GM23338 (cell line): ENCODE results near the gene MKNK2. TPM values are rescaled to one million over a fixed set of nuclear protein-coding genes. Genes with fewer than 3 reads are reported as not detected.

Source experiments
- ATAC-seq: fragments of 200-7000 bp; cut with Tn5 transposase; 3 replicates; pipeline ENCODE4 v1.9.1; 2020
- DNase-seq: peaks from one replicate; pipeline ENCODE4 v3.0.0-alpha.2; 2015; ENCODE audit warnings: low spot score
- H2AFZ ChIP-seq: fragments of 200-600 bp; sonication (generic); 2 replicates; pipeline ENCODE4 v1.8.0; 2016; ENCODE audit warnings: antibody characterized with exemption, mild to moderate bottlenecking, moderate library complexity
- H3F3A ChIP-seq: fragments of 200-600 bp; sonication (generic); replicated peaks from 2 replicates; pipeline ENCODE4 v1.8.0; 2017; ENCODE audit warnings: antibody characterized with exemption, mixed run types, low read depth
- H3K27ac ChIP-seq: fragments of 200-600 bp; sonication (generic); 2 replicates; pipeline ENCODE4 v1.6.1; 2016; ENCODE audit warnings: low read depth
- H3K27me3 ChIP-seq: fragments of 200-600 bp; sonication (generic); 2 replicates; pipeline ENCODE4 v1.8.0; 2016; ENCODE audit warnings: mild to moderate bottlenecking, mixed run types, moderate library complexity; ENCODE audit not compliant: insufficient read depth
- H3K36me3 ChIP-seq: fragments of 200-600 bp; sonication (generic); 2 replicates; pipeline ENCODE4 v1.8.0; 2016; ENCODE audit warnings: mild to moderate bottlenecking; ENCODE audit not compliant: insufficient read depth
- H3K4me1 ChIP-seq: fragments of 200-600 bp; sonication (generic); 2 replicates; pipeline ENCODE4 v1.8.0; 2016; ENCODE audit warnings: mild to moderate bottlenecking, moderate library complexity; ENCODE audit not compliant: insufficient read depth
- H3K4me2 ChIP-seq: fragments of 200-600 bp; sonication (generic); 2 replicates; pipeline ENCODE4 v1.7.1; 2017; ENCODE audit warnings: mixed run types
- H3K4me3 ChIP-seq: fragments of 200-600 bp; sonication (generic); 2 replicates; pipeline ENCODE4 v1.6.1; 2016; ENCODE audit warnings: mixed run types
- H3K79me2 ChIP-seq: fragments of 200-600 bp; sonication (generic); replicated peaks from 2 replicates; pipeline ENCODE4 v1.8.0; 2017; ENCODE audit warnings: mild to moderate bottlenecking; ENCODE audit not compliant: insufficient read depth
- H3K9me2 ChIP-seq: fragments of 200-600 bp; sonication (generic); 2 replicates; pipeline ENCODE4 v1.8.0; 2017; ENCODE audit not compliant: insufficient read depth
- H4K20me1 ChIP-seq: fragments of 200-600 bp; sonication (generic); replicated peaks from 2 replicates; pipeline ENCODE4 v1.8.0; 2017; ENCODE audit warnings: mild to moderate bottlenecking; ENCODE audit not compliant: insufficient read depth
- H3K27ac Mint-ChIP-seq: 2 replicates; pipeline ENCODE4 v1.8.0; 2020; ENCODE audit warnings: inconsistent platforms, mild to moderate bottlenecking, moderate library complexity, mixed read lengths
- H3K27me3 Mint-ChIP-seq: 3 replicates; pipeline ENCODE4 v1.8.0; 2022; ENCODE audit warnings: low read depth, mild to moderate bottlenecking, moderate library complexity, mixed read lengths, inconsistent platforms; ENCODE audit not compliant: insufficient read depth, poor library complexity
- H3K36me3 Mint-ChIP-seq: 3 replicates; pipeline ENCODE4 v1.8.0; 2021; ENCODE audit warnings: low read depth, mild to moderate bottlenecking, inconsistent platforms, moderate library complexity, mixed read lengths
- H3K4me1 Mint-ChIP-seq: 3 replicates; pipeline ENCODE4 v1.8.0; 2020; ENCODE audit warnings: mild to moderate bottlenecking, inconsistent platforms, mixed read lengths
- H3K4me3 Mint-ChIP-seq: 3 replicates; pipeline ENCODE4 v1.8.0; 2021; ENCODE audit warnings: moderate library complexity, mild to moderate bottlenecking, inconsistent platforms, mixed read lengths
- H3K9me3 Mint-ChIP-seq: 3 replicates; pipeline ENCODE4 v1.8.0; 2020; ENCODE audit warnings: moderate library complexity, mild to moderate bottlenecking, inconsistent platforms, mixed read lengths
- CREB1 ChIP-seq: fragments of 250-450 bp; sonication (Bioruptor Pico); IDR thresholded peaks from 2 replicates; pipeline ENCODE4 v1.5.0; 2020; ENCODE audit warnings: low read depth, mild to moderate bottlenecking, moderate library complexity
- ETS1 ChIP-seq: IDR thresholded peaks from 2 replicates; pipeline ENCODE4 v1.6.1; 2016; ENCODE audit warnings: antibody characterized with exemption
- EZH2 ChIP-seq: fragments of 200-600 bp; sonication (generic); IDR thresholded peaks from one replicate; pipeline ENCODE4 v1.8.0; 2017; ENCODE audit warnings: antibody characterized with exemption, mild to moderate bottlenecking, low read depth; ENCODE audit not compliant: unreplicated experiment
- EZH2phosphoT487 ChIP-seq: fragments of 200-600 bp; sonication (generic); IDR thresholded peaks from one replicate; pipeline ENCODE4 v1.8.1; 2018; ENCODE audit warnings: antibody characterized with exemption; ENCODE audit not compliant: unreplicated experiment
- JUNB ChIP-seq: IDR thresholded peaks from one replicate; pipeline ENCODE4 v1.6.1; 2016; ENCODE audit warnings: antibody characterized with exemption; ENCODE audit not compliant: unreplicated experiment
- NANOG ChIP-seq: IDR thresholded peaks from 2 replicates; pipeline ENCODE4 v1.6.1; 2016; ENCODE audit warnings: antibody characterized with exemption, borderline replicate concordance
- POLR2AphosphoS5 ChIP-seq: IDR thresholded peaks from 2 replicates; pipeline ENCODE4 v1.6.1; 2016; ENCODE audit warnings: antibody characterized with exemption, low read depth
- STAT1 ChIP-seq: IDR thresholded peaks from one replicate; pipeline ENCODE4 v1.6.1; 2016; ENCODE audit warnings: antibody characterized with exemption; ENCODE audit not compliant: unreplicated experiment
- ZNF114 ChIP-seq: fragments of 250-450 bp; sonication (Bioruptor Pico); IDR thresholded peaks from 2 replicates; pipeline ENCODE4 v1.5.0; 2020; ENCODE audit warnings: mild to moderate bottlenecking, moderate library complexity
- ZNF331 ChIP-seq: fragments of 250-450 bp; sonication (Bioruptor Pico); IDR thresholded peaks from 2 replicates; pipeline ENCODE4 v1.5.0; 2020; ENCODE audit warnings: low read depth, mild to moderate bottlenecking, moderate library complexity
- polyA plus RNA-seq: library from polyadenylated mRNA; unstranded; fragments of >200 nt; fragmentation: Nextera tagmentation; extraction: Ambion mirVana; gene quantifications from 2 replicates; pipeline ENCODE4 v1.2.1, GENCODE V29; 2016
- total RNA-seq: library from RNA; depleted of rRNA; stranded (reverse); fragments of >200 nt; shearing (Covaris generic); gene quantifications from 2 replicates; pipeline ENCODE4 v1.2.3, GENCODE V29; 2014
- TF ChIP-seq, protein P1 (sequence below): IDR thresholded peaks from one replicate; pipeline ENCODE4 v1.6.1; 2018; ENCODE audit warnings: antibody characterized with exemption; ENCODE audit not compliant: unreplicated experiment
- TF ChIP-seq, protein P2 (sequence below), 2 experiments: fragments of 200-600 bp in 1 of 2; sonication (generic) in 1 of 2; conservative IDR thresholded peaks; 2 replicates each; pipeline versions ENCODE4 v1.5.1 to v1.6.1; 2016 to 2017; ENCODE audit warnings: antibody characterized with exemption in 2 of 2, low read depth in 2 of 2, mild to moderate bottlenecking in 2 of 2, moderate library complexity in 1 of 2
- TF ChIP-seq, protein P3 (sequence below): fragments of 250-450 bp; sonication (Bioruptor Pico); IDR thresholded peaks from 2 replicates; pipeline ENCODE4 v1.5.0; 2020; ENCODE audit warnings: mild to moderate bottlenecking, moderate library complexity

Gene MKNK2
- total and polyA plus RNA-seq, 2 experiments from 2014 or later, result 71.0 to 159 TPM

DNA sequence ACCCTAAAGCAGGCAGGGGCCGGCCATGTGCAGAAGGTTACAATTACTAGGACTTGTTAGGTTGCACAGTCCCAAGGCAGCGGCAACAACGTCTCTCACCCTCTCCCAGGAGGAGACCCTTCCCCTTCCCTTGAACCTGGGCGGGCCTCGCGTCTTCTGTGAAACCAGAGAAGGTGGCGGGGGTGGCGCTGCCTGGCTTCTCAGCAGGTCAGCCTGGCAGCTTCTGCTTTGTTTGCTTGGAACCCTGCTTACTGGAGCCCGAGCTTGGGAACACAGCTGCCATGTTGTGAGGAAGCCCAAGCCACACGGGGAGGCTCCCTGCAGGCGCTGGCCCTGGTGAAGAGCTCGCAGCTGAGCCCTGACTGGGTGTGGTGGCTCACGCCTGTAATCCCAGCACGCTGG is 15.5 kb downstream of the MKNK2 start:
- Histone ChIP-seq H4K20me1 (peaks cover 6% of the 10 kb centered on the region), H3K27ac (peak overlapping the region; percentile 91), H3K27me3 (no peaks in the 10 kb centered on the region), H3K4me3 (peak overlapping the region; percentile 35; the same call in 1 of the 2 replicates), H3K4me1 (no peaks in the 10 kb centered on the region; the same call in 1 of the 2 replicates), H3K9me2 (no peaks in the 10 kb centered on the region), H3K36me3 (peaks cover 2% of the 10 kb centered on the region; the same call in 1 of the 2 replicates), H3F3A (peaks cover 17% of the 10 kb centered on the region), H3K79me2 (no peaks in the 10 kb centered on the region), H3K4me2 (peak overlapping the region; percentile 66), H2AFZ (no peak overlapping the region)
- Mint-ChIP-seq H3K36me3 (peaks cover 13% of the 10 kb centered on the region; the same call in 2 of the 3 replicates), H3K27me3 (peaks cover 19% of the 10 kb centered on the region), H3K9me3 (peaks cover 10% of the 10 kb centered on the region; the same call in 2 of the 3 replicates), H3K27ac (peak overlapping the region; percentile 84; the same call in 1 of the 2 replicates), H3K4me1 (peaks cover 18% of the 10 kb centered on the region), H3K4me3 (no peak overlapping the region)
- no peak for TF ChIP-seq ZNF114 (CRISPR knock-in tag)
- no peak for TF ChIP-seq CREB1 (CRISPR knock-in tag)
- TF ChIP-seq, protein P1, sequence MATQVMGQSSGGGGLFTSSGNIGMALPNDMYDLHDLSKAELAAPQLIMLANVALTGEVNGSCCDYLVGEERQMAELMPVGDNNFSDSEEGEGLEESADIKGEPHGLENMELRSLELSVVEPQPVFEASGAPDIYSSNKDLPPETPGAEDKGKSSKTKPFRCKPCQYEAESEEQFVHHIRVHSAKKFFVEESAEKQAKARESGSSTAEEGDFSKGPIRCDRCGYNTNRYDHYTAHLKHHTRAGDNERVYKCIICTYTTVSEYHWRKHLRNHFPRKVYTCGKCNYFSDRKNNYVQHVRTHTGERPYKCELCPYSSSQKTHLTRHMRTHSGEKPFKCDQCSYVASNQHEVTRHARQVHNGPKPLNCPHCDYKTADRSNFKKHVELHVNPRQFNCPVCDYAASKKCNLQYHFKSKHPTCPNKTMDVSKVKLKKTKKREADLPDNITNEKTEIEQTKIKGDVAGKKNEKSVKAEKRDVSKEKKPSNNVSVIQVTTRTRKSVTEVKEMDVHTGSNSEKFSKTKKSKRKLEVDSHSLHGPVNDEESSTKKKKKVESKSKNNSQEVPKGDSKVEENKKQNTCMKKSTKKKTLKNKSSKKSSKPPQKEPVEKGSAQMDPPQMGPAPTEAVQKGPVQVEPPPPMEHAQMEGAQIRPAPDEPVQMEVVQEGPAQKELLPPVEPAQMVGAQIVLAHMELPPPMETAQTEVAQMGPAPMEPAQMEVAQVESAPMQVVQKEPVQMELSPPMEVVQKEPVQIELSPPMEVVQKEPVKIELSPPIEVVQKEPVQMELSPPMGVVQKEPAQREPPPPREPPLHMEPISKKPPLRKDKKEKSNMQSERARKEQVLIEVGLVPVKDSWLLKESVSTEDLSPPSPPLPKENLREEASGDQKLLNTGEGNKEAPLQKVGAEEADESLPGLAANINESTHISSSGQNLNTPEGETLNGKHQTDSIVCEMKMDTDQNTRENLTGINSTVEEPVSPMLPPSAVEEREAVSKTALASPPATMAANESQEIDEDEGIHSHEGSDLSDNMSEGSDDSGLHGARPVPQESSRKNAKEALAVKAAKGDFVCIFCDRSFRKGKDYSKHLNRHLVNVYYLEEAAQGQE, result no peak
- TF ChIP-seq, protein P2, sequence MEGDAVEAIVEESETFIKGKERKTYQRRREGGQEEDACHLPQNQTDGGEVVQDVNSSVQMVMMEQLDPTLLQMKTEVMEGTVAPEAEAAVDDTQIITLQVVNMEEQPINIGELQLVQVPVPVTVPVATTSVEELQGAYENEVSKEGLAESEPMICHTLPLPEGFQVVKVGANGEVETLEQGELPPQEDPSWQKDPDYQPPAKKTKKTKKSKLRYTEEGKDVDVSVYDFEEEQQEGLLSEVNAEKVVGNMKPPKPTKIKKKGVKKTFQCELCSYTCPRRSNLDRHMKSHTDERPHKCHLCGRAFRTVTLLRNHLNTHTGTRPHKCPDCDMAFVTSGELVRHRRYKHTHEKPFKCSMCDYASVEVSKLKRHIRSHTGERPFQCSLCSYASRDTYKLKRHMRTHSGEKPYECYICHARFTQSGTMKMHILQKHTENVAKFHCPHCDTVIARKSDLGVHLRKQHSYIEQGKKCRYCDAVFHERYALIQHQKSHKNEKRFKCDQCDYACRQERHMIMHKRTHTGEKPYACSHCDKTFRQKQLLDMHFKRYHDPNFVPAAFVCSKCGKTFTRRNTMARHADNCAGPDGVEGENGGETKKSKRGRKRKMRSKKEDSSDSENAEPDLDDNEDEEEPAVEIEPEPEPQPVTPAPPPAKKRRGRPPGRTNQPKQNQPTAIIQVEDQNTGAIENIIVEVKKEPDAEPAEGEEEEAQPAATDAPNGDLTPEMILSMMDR (conservative IDR thresholded peaks at IDR 0.05; ENCODE audit: low read depth in 2 of 2), result no peak
- TF ChIP-seq POLR2AphosphoS5, result no peak
- no peak for TF ChIP-seq JUNB
- TF ChIP-seq STAT1, result no peak
- TF ChIP-seq ZNF331 (CRISPR knock-in tag), result no peak
- TF ChIP-seq ETS1, result no peak
- TF ChIP-seq NANOG, result no peak
- TF ChIP-seq EZH2, result no peak
- TF ChIP-seq EZH2phosphoT487, result no peak
- TF ChIP-seq, protein P3, sequence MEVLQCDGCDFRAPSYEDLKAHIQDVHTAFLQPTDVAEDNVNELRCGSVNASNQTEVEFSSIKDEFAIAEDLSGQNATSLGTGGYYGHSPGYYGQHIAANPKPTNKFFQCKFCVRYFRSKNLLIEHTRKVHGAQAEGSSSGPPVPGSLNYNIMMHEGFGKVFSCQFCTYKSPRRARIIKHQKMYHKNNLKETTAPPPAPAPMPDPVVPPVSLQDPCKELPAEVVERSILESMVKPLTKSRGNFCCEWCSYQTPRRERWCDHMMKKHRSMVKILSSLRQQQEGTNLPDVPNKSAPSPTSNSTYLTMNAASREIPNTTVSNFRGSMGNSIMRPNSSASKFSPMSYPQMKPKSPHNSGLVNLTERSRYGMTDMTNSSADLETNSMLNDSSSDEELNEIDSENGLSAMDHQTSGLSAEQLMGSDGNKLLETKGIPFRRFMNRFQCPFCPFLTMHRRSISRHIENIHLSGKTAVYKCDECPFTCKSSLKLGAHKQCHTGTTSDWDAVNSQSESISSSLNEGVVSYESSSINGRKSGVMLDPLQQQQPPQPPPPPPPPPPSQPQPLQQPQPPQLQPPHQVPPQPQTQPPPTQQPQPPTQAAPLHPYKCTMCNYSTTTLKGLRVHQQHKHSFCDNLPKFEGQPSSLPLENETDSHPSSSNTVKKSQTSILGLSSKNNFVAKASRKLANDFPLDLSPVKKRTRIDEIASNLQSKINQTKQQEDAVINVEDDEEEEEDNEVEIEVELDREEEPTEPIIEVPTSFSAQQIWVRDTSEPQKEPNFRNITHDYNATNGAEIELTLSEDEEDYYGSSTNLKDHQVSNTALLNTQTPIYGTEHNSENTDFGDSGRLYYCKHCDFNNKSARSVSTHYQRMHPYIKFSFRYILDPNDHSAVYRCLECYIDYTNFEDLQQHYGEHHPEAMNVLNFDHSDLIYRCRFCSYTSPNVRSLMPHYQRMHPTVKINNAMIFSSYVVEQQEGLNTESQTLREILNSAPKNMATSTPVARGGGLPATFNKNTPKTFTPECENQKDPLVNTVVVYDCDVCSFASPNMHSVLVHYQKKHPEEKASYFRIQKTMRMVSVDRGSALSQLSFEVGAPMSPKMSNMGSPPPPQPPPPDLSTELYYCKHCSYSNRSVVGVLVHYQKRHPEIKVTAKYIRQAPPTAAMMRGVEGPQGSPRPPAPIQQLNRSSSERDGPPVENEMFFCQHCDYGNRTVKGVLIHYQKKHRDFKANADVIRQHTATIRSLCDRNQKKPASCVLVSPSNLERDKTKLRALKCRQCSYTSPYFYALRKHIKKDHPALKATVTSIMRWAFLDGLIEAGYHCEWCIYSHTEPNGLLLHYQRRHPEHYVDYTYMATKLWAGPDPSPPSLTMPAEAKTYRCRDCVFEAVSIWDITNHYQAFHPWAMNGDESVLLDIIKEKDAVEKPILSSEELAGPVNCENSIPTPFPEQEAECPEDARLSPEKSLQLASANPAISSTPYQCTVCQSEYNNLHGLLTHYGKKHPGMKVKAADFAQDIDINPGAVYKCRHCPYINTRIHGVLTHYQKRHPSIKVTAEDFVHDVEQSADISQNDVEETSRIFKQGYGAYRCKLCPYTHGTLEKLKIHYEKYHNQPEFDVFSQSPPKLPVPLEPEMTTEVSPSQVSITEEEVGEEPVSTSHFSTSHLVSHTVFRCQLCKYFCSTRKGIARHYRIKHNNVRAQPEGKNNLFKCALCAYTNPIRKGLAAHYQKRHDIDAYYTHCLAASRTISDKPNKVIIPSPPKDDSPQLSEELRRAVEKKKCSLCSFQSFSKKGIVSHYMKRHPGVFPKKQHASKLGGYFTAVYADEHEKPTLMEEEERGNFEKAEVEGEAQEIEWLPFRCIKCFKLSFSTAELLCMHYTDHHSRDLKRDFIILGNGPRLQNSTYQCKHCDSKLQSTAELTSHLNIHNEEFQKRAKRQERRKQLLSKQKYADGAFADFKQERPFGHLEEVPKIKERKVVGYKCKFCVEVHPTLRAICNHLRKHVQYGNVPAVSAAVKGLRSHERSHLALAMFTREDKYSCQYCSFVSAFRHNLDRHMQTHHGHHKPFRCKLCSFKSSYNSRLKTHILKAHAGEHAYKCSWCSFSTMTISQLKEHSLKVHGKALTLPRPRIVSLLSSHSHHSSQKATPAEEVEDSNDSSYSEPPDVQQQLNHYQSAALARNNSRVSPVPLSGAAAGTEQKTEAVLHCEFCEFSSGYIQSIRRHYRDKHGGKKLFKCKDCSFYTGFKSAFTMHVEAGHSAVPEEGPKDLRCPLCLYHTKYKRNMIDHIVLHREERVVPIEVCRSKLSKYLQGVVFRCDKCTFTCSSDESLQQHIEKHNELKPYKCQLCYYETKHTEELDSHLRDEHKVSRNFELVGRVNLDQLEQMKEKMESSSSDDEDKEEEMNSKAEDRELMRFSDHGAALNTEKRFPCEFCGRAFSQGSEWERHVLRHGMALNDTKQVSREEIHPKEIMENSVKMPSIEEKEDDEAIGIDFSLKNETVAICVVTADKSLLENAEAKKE (CRISPR knock-in tag), result no peak
- peak; percentile 73 for DNase-seq
- ATAC-seq, result peak; percentile 19
